Astrocyte of the cerebellum (primary cell): ENCODE results near the gene ITPRIP.

Experiments
- DNase-seq: peaks from one replicate; pipeline ENCODE4 v3.0.0-alpha.2; 2011; ENCODE audit warnings: low read depth
- H3K4me3 ChIP-seq: 2 replicates; pipeline ENCODE4 v1.5.1; 2011; ENCODE audit warnings: mild to moderate bottlenecking, low read depth, low read length, moderate library complexity
- in situ Hi-C: cut with HindIII; loops from 2 replicates; pipeline ENCODE4 v1.10.0; 2017; ENCODE audit warnings: low sequenced_read_pairs
- TF ChIP-seq, protein P1 (sequence below): IDR thresholded peaks from 2 replicates; pipeline ENCODE4 v1.5.1; 2012; ENCODE audit warnings: low read length, low read depth, moderate library complexity, mild to moderate bottlenecking; ENCODE audit errors: missing control alignments

Gene ITPRIP

DNA sequence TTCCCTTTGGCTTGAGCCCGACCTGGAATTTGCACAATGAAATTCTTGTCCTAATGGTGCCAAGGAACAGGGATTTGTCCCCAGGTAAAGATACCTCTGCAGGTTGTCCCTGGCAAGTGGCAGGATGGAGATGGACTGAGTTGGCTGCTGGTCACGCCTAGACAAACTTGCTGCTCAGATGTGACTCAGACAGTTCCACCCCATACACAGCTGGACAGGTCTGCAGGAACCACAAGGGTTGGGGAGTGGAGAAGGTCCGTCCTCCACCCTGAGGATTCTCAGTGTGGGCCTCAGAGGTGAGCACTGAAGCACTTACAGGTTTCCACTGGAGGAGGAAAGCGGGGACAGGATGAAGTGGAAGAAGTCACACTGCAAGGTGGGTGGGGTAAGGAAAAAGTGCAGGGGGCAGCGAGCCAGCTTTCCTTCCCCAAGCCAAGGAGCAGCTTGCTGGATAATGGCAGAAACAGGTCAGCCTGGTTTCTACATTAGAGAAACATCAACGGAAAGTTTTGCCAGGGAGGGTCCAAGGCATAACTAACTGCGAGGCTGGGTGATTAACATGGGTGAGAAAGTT lies 20.5 kb downstream of the ITPRIP start:
- DNase-seq, result no peak
- in situ Hi-C loops, result no loop called here
- no peak overlapping the region for H3K4me3 ChIP-seq
- TF ChIP-seq, protein P1, sequence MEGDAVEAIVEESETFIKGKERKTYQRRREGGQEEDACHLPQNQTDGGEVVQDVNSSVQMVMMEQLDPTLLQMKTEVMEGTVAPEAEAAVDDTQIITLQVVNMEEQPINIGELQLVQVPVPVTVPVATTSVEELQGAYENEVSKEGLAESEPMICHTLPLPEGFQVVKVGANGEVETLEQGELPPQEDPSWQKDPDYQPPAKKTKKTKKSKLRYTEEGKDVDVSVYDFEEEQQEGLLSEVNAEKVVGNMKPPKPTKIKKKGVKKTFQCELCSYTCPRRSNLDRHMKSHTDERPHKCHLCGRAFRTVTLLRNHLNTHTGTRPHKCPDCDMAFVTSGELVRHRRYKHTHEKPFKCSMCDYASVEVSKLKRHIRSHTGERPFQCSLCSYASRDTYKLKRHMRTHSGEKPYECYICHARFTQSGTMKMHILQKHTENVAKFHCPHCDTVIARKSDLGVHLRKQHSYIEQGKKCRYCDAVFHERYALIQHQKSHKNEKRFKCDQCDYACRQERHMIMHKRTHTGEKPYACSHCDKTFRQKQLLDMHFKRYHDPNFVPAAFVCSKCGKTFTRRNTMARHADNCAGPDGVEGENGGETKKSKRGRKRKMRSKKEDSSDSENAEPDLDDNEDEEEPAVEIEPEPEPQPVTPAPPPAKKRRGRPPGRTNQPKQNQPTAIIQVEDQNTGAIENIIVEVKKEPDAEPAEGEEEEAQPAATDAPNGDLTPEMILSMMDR, result no peak

DNA sequence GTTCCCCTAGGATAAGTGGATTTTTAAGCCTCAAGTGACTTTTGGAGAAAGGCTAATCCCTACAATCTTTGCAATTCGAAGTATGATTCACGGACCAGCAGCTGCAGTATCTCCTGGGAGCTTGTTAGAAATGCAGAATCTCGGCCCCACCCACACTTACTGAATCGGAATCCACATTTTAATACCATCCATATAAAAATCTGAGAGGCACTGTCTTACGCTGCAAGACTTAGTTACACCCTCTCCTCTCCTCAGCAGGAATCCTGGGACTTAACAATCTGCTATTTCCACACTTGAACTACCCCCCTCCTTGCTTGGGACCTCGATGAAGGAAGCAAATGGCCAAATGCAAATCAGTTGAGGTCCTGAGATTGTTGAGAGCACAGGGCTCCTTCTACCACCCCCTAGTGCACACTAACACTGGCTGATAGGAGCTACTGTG lies 21.0 kb downstream of the ITPRIP start:
- in situ Hi-C loops, result no loop called here
- no peak overlapping the region for H3K4me3 ChIP-seq
- TF ChIP-seq, protein P1, result peak; percentile 28
- no peak for DNase-seq

DNA sequence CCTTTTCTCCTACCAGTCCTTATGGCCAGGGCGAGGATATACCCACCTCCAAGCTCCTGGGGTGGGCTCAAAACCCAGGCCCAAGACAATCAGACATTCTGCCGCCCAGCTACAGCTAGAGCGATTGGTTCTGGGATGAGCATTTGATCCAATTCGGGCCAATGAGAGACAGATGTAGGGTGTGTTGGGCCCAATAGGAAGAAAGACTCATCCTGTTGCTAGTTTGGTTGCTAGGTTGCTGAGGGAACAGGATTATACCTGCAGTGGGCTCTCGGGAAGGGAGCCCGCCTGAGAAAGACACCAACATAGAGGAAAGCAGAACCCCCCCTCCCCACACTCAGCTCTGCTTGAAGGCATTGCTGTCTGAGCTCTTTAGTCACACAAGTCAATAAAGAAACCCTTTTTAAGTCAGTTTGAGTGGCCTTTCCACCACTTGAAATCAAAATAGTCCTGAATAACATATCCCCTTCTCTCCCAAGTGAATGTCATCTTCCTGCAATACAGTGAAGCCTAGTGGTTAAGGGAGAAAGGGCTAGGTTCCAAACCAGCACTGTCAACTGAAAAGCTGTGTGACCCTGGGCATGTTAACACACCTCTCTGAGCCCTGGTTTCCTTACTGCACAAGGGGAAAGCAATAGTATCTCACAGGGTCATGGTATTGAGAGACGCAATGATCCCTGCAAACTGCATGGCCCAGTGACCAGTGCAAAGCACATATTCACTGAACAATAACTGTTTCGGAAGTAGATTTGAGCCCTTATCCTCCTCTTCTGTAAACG lies 21.8 kb downstream of the ITPRIP start:
- DNase-seq, result no peak
- H3K4me3 ChIP-seq, result no peak overlapping the region
- in situ Hi-C loops, result no loop called here
- TF ChIP-seq, protein P1, result no peak

DNA sequence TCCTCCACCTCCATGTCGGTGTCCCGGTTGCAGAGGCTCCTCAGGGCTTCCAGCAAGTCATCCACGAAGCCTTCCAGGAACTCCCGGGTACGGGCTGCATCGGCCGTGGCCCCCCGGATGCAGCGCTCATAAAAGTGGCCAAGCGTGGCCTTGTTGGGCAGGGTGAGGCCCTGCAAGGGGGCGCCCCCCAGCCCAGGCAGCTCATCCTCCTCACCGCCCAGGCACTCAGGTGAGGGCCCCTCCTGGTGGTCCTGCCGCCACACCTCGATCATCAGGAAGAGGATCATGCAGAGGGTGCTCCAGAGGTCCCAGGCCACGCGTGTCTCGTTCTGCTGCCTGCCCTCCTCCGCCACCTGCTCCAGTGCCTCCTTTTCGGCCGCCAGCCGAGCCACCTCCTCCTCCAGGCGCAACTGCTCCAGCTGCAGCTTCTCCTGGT lies 22.8 kb downstream of the ITPRIP start:
- in situ Hi-C loops, result no loop called here
- no peak overlapping the region for H3K4me3 ChIP-seq
- no peak for DNase-seq
- TF ChIP-seq, protein P1, result no peak

DNA sequence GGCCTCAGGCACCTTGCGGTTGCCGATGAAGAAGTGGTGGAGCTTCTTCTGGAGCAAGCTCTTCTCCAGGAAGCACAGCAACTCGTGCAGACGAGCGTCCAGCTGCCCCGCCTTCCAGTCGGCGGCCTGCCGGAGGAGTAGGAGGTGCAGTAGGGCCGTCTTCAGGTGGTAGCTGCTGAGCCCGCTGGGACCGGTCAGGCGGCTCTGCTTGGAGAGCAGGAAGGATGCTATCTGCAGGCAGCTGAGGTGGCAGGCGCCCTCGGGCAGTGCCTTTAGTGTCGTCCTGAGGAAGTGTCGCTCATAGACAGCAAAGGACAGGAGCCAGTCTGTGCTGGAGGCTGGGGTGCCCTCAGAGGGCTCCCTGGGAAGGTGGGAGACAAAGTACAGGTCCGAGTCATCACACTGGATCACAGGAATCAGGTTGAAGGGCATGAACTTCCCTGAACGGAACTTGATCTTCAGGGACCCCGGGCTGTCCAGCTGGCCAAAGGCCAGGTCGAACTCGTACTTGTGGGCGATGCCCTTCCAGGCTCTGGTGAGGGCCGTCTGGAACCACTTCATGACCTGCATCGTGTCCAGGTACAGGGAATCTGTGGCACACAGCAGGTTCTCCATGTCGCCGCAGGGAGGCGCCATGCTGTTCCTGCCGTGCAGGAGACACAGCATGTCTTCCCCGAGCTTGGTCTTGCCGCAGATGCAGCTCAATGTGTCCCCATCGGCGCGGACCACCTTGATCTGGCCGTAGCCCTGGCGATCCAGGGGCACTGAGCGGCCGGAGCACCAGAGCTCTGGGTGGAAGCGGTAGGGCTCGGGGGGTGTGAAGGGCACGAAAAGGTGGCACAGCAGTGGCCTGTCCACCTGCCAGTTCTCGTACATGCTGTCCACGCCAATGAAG lies 23.4 kb downstream of the ITPRIP start:
- TF ChIP-seq, protein P1, result no peak
- in situ Hi-C loops, result no loop called here
- no peak overlapping the region for H3K4me3 ChIP-seq
- DNase-seq, result no peak

DNA sequence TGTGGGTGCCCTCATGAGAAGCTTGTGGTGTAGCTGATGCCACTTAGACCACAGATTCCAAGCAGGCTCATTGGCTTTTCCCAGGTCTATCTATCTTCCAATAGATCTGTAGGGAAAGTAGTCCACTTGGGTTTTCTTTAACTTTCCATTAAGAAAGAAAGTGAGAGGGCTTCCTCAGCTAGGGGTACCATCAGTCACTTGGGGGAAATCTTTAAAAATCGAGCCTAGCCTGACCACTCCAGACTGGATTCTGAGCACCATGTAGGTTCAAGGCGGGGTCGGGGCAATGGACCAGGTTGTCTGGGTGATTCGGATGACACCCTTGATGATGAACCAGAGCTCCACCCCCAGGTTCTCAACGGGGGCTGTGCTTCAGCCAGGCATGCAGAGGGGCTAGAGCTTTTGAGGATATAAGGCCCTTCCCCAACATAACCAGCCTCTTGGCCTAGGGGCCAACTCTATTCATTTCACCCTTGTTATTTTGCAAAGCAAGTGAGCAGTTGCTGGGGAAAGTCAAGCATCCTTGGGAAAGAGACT lies 27.0 kb downstream of the ITPRIP start:
- DNase-seq, result no peak
- H3K4me3 ChIP-seq, result no peak overlapping the region
- TF ChIP-seq, protein P1, result no peak
- in situ Hi-C loops, result no loop called here
